AG04450 (cell line): Measurements from ENCODE around the gene VRK3. TPM values are rescaled to one million over a fixed set of nuclear protein-coding genes. Genes with fewer than 3 reads are reported as not detected.

ENCODE experiments used
- CTCF ChIA-PET: fragments of 300-600, 350-600 bp; formaldehyde crosslinking; extraction: SDS; loops from one replicate; lab custom pipeline; 2022; ENCODE audit warnings: antibody characterized with exemption, inconsistent platforms; lab: Charles Lee
- POLR2A ChIA-PET: fragments of 350-600 bp; formaldehyde crosslinking; extraction: SDS; loops from one replicate; lab custom pipeline; 2021; ENCODE audit warnings: antibody characterized with exemption, inconsistent platforms; lab: Yijun Ruan, JAX
- DNase-seq: peaks from one replicate; pipeline ENCODE4 v3.0.0-alpha.2; 2011; ENCODE audit warnings: low read depth, low spot score
- H3K27ac ChIP-seq: one replicate; pipeline ENCODE4 v1.5.1; 2012; ENCODE audit warnings: low read depth, low read length, control low read depth
- H3K27me3 ChIP-seq: one replicate; pipeline ENCODE4 v1.6.0; 2012; ENCODE audit warnings: low read length; ENCODE audit not compliant: control insufficient read depth, insufficient read depth
- H3K4me3 ChIP-seq: 2 replicates; pipeline ENCODE4 v1.5.1; 2011; ENCODE audit warnings: mild to moderate bottlenecking, low read depth, low read length, control low read depth
- H3K9me3 ChIP-seq: 2 replicates; pipeline ENCODE4 v1.5.1; 2012; ENCODE audit warnings: low read length; ENCODE audit not compliant: control insufficient read depth, insufficient read depth
- CTCF ChIP-seq: IDR thresholded peaks from 2 replicates; pipeline ENCODE4 v1.5.1; 2011; ENCODE audit warnings: low read depth, low read length, control low read depth, inconsistent platforms
- polyA plus RNA-seq: library from polyadenylated mRNA; depleted of rRNA; stranded (reverse); fragments of >200 nt; gene quantifications from 2 replicates; pipeline ENCODE4 v1.2.3, GENCODE V29; 2011

Gene VRK3
- polyA plus RNA-seq, 1 experiment: 22.5 TPM

GRCh38 chr19:49957262-49957915, 67.8 kb downstream of the VRK3 start:
- peaks cover 29% of the 10 kb centered on the region for H3K27me3 ChIP-seq
- POLR2A ChIA-PET: no interaction called here
- TF ChIP-seq CTCF: no peak
- no peak overlapping the region for H3K27ac ChIP-seq
- no peaks in the 10 kb centered on the region for H3K9me3 ChIP-seq
- no peak overlapping the region for H3K4me3 ChIP-seq
- DNase-seq: no peak
- CTCF ChIA-PET: interaction anchor here (1.7 kb wide), 1 partner anchor 19 kb away, joined by 12 read pairs; no protein-coding TSS in a partner anchor

DNA sequence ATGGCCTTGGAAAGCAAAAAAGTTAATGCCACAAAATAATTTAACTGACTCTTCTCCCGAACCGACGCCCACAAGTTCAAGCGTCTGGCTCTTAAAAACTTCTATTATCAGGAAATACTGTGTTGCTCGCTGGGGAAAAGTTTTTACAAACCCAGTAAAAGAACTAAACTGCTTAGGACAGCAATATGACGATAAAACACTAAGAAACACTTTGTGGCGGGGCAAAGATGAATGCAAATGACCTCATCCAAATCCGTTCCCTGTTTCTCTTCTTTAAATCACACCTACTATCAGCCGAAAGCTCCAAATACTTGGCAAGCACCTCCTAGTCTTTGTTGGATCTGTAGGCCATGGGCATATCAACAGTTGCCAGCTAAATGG, 69.1 kb downstream of the VRK3 start:
- Histone ChIP-seq H3K27me3 (peaks cover 31% of the 10 kb centered on the region), H3K27ac (no peak overlapping the region), H3K4me3 (no peak overlapping the region), H3K9me3 (no peaks in the 10 kb centered on the region; the same call in 1 of the 2 replicates)
- ChIA-PET CTCF (no interaction called here), POLR2A (no interaction called here)
- DNase-seq: no peak
- no peak for TF ChIP-seq CTCF

DNA sequence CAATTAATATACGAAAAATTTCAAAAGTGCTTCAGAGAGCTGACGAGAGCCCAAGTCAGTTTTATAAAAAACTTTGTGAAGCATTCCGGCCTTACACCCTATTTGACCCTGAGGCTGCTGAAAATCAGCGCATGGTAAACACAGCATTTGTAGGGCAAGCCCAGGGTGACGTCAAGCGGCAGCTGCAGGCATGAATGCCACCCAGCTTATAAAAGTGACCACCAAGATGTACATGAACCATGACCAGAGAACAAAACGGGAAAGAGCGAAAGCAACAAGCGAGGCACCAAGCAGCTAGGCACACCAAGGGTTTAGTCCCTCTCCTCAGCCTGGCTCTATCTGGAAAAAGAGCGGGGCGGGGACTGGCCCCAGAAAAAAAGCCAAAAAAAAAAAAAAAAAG, 70.2 kb downstream of the VRK3 start:
- POLR2A ChIA-PET: no interaction called here
- no peak overlapping the region for H3K27ac ChIP-seq

DNA sequence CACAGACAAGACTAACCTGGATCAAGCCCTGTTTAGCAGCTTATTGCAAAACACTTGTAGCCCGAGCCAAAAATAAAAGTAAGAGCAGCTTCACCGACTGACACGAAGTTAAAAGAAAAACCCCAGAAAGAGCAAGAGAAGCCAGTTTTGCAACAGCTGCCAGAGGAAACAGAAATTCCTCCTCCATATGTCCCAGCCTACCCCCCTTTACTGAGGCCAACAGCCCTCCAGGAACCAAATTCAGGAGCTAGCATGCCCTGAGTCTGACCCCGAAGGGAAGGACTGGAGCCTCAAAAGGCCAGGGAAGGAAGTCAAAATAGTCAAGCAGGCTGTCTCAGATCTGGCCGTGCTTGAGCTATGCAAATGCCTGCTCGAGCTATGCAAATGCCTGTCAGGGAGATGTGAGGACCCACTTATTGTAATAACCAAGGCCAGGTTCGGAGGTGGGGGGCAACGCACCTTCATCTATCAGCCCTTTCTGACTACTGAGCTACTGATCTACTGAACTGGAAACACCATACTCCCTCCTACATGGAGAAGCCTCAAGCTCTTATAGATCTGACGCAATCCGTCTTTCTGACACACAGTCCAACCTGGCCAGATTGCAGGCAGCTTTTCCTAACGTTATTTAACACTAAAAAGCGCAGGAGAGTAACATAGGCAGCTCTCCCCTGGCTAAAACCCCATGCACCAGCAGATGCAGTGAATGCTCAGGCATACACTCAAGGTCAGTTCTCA, 70.9 kb downstream of the VRK3 start:
- Histone ChIP-seq H3K9me3 (no peaks in the 10 kb centered on the region; the same call in 1 of the 2 replicates), H3K27ac (no peak overlapping the region), H3K27me3 (peaks cover 33% of the 10 kb centered on the region), H3K4me3 (no peak overlapping the region)
- POLR2A ChIA-PET: no interaction called here
- no peak for TF ChIP-seq CTCF
- no peak for DNase-seq
- CTCF ChIA-PET: interaction anchor here (0.5 to 2.7 kb wide), 4 partner anchors 16 to 182 kb away, joined by 3 to 15 read pairs (median 4); no protein-coding TSS in a partner anchor

More for the DNA sequence above, 70.2 kb downstream of the VRK3 start:
- no peaks in the 10 kb centered on the region; the same call in 1 of the 2 replicates for H3K9me3 ChIP-seq
- no peak for TF ChIP-seq CTCF
- CTCF ChIA-PET: interaction anchor here (0.6 to 2.7 kb wide), 2 partner anchors 17 to 20 kb away, joined by 3 to 15 read pairs; no protein-coding TSS in a partner anchor
- peaks cover 33% of the 10 kb centered on the region for H3K27me3 ChIP-seq
- no peak for DNase-seq
- H3K4me3 ChIP-seq: no peak overlapping the region

- peaks cover 33% of the 10 kb centered on the region for H3K27me3 ChIP-seq
- no peak for TF ChIP-seq CTCF
- DNase-seq: no peak
- H3K9me3 ChIP-seq: no peaks in the 10 kb centered on the region; the same call in 1 of the 2 replicates
- ChIA-PET CTCF (interaction anchor here (0.9 to 2.7 kb wide), 3 partner anchors 16 to 183 kb away, joined by 3 to 15 read pairs (median 6); no protein-coding TSS in a partner anchor), POLR2A (no interaction called here)
- no peak overlapping the region for H3K4me3 ChIP-seq
- no peak overlapping the region for H3K27ac ChIP-seq
Measured at GRCh38 chr19:49953416-49953815, 71.8 kb downstream of the VRK3 start.
